ENCODE measurements around the gene CAMTA1.
"Not testable (repeated sequence)": the region's sequence is repeated elsewhere in the genome, so short reads cannot be mapped to it uniquely, and the experiment has no call there.

Gene CAMTA1

DNA sequence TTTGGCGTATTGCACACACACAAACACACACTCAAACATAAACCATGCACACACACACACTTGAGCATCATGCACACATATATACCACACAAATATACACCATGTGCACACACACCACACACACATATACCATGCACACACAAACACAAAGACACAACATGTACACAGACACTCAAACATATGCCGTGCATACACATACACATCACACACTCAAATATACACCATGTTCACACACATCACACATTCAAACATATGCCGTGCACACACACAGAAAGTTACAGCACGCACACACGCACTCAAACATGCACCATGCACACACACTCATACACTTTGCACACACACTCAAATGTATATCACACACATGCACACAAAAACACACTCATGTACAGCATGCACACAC, 361.5 kb downstream of the CAMTA1 start:
- DNase-seq (ENCODE audit: low read depth in 2 of 2) = no peak

DNA sequence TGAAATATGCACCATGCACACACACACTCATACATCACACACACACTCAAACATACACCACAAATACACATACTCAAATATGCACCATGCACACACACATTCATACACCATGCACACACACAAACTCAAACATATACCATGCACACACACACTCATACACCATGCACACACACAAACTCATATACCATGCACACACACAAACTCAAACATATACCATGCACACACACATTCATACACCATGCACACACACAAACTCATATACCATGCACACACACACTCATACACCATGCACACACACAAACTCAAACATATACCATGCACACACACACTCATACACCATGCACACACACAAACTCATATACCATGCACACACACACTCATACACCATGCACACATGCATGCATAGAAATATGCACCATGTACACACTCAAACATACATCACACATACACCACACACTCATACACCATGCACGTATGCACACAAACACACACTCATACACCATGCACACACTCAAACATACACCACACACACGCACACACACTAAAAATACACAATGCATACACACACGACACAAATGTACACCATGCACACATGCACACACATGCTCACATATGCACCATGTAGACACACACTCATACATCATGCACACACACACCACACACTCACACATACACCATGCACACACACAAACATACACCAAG, 362.5 kb downstream of the CAMTA1 start:
- DNase-seq (ENCODE audit: low read depth in 2 of 2) = not testable (repeated sequence)

DNA sequence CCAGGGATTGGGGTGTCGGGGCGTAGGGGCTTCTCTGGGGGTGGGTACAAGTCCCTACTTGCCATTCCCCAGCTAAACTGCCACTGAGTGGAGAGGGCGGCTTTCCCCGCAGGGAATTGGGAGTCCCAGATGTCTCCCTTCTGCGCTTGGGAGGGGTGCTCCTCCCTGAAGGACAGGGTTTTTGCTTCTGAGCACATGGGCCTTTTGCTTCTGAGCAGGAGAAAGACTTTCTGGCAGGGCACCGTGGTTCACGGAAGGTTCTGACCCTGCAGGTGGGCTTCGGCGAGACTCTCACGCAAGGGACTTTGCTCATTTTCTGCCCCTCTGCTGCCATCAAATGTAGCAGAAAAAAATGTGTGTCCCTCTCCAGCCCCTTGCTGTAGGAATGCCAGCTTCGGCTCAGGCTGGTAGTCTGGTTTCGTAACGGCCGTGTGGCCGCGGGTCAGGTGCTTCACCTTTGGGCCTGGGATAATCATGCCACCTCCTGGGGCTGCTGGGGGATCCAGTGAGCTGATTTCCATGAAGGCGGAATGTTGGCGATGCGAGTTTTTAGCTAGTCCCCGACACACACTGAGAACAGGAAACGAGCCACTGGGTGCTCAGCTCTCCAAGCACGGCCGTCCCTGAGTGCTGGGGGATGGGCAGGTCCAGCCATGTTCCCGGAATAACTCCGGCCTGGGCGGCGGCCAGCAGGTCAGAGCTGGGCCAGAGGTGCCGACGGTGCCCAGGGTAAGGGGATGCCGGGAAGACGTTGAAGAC, 364.0 kb downstream of the CAMTA1 start:
- no peak for DNase-seq (ENCODE audit: low read depth in 2 of 2)

DNA sequence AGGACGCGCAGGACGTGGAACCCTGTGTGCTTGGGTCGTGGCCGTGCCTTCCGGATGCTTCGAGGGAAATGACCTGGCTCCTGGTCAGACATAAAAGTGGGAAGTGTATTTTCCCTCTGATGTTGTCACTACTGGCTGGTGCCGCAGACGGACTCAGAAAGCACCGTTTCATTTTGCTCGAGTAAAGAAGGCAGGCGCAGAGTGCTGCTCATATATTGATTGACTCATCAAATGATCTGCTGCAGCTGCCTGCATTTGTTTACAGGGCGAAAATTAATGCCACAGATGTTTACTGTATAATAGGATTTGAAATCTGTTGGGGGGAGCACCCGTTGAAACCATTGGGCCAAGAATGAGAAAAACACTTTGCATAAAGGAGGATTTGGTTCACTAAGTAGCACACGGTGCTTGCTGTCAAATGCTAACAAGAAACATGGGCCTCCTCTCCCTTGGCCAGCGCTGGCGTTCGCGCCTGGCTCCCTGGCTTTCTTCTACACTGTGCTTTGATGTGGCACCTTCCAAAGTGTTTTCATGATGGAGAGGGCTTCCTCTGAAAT, 365.5 kb downstream of the CAMTA1 start:
- DNase-seq (ENCODE audit: low read depth in 2 of 2) = no peak

DNA sequence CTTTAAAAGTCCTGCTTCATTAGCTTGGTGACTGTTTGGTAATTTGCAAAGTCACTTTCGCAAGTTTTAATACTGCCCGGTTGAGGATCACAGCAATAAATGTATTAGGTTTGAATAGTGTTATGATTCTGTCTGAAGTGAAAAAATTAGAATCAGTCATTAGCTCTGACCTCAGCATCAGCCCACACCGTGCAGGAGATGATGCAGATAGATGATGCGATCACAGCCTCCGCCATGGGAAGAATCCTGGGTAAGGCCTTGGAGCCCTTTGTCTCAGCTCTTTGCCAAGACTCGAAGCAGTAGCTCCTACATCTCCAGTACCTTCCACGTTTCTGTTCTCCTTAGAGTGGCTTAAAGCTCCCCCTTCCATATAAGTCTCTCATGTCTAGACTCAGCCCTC, 366.7 kb downstream of the CAMTA1 start:
- no peak for DNase-seq (ENCODE audit: low read depth in 2 of 2)

DNA sequence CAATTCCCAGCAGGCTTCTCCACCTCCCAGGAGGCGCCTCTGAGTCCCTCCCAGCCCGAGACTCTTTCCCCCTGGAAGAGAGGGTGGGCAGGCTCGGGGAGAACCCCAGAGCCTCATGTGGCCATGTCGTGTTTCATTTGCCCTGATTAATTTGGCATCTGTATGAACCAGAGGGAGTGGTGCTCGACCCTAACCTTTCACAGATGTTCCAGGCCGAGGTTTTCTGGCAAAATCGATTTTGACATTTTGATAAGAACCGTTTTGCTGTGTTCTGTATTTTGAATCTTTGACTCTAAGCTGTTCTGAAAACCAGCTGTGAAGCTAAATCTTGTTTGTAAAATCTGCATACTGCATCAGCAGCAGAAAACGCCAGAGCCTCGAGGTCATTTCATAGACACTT, 367.4 kb downstream of the CAMTA1 start:
- DNase-seq (ENCODE audit: low read depth in 2 of 2) = no peak

DNA sequence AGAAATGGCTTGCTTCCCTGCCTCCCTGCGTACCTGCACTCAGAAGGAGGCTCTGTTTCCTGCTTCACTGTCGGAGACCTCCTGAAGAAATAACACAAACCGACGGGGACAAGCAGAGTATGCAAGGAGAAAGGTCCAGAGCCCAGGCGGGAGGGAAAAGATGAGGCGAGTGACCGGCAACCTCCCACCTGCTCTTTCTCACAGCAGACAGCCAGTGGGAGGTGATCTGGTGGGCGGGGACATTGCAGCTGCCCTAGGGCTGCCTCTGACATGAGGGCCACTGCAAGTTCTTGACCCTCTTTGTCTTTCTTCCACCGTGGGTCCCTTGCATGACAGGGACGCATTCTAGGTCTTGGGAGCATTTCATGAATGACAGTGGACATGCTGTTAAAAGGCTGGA, 368.2 kb downstream of the CAMTA1 start:
- DNase-seq (ENCODE audit: low read depth in 2 of 2) = no peak

DNA sequence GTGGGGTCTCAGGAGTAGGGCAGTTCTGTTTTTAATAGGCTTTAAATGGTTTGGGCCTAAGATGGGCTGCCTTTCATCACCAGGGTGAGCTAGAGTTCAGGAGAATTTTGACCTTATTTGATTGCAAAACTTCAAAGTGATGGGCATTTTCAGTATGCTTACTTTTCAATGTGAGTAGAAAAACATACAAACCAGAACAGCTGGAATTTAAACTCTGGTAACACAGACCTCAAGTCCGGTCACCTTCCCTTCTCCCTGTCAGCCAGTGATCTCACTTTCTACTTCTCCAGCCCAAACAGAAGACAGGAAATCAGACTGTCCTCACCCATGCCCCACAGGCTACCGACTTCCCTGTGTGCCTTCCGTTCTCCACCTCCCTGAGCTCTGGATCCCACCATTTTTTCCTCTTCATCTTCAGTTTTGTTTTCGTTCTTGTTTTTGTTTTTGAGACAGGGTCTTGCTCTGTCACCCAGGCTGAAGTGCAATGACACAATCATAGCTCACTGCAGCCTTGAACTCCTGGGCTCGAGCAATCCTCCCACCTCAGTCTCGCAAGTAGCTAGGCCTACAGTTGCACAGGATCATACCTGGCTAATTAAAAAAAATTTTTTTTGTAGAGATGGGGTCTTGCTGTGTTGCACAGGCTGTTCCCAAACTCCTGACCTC, 374.0 kb downstream of the CAMTA1 start:
- no peak for DNase-seq (ENCODE audit: low read depth in 2 of 2)

DNA sequence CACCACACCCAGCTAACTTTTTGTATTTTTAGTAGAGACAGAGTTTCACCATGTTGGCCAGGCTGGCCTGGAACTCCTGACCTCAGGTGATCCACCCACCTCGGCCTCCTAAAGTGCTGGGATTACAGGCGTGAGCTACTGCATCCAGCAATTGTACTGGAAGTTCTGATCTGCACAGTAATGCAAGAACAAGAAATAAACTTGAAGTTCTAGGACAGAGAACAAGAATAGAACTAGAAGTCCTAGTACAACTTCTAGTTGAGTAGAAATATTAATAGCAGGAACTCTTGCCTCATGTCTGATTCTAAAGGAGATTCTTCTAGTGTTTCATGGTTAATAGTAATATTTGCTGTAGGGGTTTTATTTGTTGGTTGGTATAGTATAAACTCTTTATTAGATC, 383.3 kb downstream of the CAMTA1 start:
- not testable (repeated sequence) for DNase-seq (ENCODE audit: low read depth in 2 of 2)

DNA sequence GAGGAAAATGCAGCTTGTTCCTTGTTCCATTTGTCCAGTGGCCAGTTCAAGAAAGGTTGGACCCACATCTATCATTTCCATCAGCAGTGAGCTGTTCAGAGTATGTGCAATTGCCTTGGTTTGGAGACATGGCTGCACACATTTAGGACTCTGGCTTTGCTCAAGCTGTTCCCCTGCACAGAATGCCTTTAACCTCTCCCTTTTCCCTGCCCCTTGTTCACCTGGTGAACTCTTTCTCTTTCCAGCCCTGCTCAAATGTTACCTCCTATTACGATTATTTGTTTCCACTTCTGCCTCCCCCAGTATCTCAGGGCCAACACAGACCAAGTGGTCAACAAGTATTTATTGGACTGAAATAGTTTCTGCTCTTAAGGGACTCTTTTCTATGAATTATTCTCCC, 385.9 kb downstream of the CAMTA1 start:
- DNase-seq (ENCODE audit: low read depth in 2 of 2) = no peak

DNA sequence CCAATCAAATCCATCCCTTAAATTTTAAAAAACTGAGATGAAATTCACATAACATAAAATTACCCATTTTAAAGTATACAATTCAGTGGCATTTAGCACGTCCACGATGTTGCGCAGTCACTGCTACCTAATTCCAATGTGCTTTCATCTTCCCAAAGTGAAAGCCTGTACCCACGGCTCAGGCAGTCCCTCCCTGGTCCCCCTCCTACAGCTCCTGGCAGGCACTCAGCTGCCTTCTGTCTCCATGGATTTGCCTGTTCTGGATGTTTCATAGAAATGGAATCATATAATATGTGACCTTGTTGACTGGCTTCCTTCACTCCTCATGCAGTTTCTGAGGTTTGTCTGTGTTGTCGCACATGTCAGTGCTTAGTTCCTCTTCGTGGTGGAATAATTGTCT, 386.3 kb downstream of the CAMTA1 start:
- no peak for DNase-seq (ENCODE audit: low read depth in 2 of 2)

DNA sequence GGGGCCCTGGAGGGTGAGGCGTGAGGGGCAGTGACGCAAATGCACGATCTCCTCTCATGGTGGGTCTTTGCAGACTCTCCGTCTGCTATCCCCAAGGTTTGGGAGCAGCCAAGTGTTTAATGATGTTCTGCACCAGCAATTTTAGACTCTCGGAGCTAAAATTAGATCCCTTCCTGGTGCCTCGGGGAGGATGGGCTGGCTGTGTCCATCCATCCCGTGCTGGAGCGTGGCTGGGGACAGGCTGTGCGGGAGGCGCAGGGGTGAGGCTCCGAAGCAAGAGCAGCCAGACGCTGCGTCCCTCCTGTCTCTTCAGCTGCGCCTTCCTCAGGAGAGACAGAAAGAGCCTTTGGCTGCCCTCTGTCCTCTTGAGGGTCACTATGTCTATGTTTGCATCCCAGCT, 387.6 kb downstream of the CAMTA1 start:
- no peak for DNase-seq (ENCODE audit: low read depth in 2 of 2)

DNA sequence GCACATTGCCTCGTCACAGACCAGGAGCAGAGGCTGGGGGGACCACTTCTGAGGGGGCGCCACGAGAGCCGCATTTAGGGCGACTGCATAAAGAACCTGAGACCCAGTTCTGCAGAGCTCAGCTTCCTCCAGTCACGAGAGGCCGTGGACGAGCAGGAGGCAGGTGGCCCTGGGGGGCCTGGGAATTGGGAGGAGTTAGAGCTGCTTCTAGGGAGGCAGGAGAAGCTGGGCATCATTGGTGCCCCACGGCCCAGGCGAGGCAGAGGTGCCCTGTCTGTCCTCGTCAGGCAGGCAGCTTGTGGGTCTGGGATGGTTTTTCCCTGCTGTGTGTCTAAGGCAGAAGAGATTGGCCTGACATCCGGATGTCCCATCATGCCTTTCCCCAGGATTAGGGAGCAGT, 389.3 kb downstream of the CAMTA1 start:
- no peak for DNase-seq (ENCODE audit: low read depth in 2 of 2)

DNA sequence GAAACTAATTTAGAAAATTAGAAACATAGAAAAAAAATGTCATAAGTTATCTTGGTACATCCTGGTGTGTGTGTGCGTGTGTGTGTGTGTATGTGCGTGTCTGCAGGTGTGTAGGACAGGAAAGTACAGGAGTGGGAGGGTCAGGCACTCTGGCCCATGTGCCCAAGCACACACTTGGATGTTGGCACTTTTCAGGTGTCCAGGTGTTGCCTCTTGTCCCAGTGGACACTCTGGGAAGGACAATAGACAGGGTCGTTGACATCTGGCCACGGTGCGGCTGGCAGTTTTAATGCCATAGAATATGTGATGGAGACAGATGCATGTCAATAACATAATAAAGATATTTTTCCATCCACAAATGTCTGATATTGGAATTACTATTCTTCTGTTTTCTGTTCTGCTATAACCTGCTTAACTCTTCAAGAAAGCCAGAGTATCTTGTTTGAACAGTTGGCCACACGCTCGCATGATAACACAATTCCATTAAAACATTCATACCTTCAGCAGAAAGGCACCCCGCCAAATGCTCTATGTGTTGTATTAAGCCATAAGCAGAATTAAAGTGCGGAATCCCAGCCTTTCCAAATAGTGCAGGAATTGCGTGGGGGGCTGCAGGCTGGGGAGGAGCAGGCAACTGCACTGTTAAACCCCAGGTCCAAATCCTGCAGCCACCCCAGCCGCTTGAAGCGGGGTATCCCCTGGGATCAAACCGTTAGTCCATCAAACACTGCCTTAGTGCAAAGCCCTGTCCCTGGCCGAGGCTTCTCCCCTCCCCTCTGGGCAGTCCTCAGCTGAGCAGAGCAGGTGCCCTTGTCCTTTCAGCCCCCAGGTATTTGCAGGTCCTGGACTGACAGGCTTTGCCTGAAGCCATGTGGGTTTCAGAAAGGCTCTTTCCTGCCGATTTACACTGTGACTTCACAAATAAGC, 390.0 kb downstream of the CAMTA1 start:
- DNase-seq (ENCODE audit: low read depth in 2 of 2) = no peak

DNA sequence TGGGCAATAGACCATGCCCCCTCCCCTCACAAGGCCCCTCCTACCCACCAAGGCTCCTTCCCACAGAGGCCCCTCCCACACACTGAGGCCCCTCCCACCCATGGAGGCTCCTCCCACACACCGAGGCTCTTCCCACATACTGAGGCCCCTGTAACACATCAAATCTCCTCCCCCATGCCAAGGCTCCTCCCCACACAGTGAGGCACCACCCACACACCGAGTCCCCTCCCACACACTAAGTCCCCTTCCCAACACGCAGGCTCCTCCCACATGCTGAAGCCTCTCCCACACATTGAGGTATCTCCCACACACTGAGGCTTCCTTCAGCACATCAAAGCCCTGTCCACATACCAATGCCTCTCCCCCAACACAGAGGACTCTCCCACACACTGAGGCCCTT, 391.8 kb downstream of the CAMTA1 start:
- DNase-seq (ENCODE audit: low read depth in 2 of 2) = no peak

DNA sequence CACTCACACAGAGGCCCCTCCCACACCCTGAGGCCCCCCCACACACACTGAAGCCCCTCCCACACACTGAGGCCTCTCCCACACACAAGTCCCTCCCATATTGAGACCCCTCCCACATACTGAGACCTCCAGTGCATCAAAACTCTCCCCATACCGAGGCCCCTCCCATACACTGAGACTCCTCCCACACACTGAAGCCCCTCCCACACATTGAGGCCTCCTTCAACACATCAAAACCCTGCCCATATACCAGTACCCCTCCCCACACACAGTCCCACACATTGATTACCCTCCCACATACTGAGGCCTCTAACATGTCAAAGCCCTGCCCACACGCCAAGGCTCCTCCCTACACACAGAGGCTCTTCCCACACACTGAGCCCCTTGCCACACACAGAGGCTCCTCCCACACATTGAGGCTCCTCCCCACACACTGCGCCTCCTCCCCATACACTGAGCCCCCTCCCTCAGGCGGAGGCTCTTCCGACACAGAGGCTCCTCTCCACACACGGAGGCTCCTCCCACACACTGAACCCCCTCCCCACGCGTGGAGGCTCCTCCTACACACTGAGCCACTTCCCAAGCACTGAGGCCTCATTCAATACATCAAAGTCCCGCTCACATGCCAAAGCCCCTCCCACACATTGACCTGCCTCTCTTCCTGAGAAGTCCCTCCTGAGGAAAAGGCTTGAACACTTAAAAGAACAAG, 392.3 kb downstream of the CAMTA1 start:
- DNase-seq (ENCODE audit: low read depth in 2 of 2) = no peak

DNA sequence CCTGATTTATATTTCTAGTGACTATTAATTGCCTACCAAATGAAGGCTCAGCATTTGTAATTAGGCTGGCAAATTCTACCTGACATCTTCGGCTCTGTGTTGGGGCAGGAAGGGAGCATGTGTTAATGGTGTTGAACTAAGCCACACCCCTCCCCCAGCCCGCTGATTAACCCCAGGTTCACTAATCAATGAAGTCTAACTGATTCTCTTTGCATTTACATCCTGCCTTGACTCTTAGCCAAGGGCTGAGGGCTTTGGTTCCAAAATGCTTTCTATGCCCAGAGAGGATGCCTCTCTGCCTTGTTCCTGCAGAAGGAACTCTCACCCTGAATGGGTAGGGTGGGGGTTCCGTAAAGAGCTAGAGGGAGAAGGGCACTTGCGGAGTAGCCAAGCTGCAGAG, 393.1 kb downstream of the CAMTA1 start:
- DNase-seq (ENCODE audit: low read depth in 2 of 2) = no peak

DNA sequence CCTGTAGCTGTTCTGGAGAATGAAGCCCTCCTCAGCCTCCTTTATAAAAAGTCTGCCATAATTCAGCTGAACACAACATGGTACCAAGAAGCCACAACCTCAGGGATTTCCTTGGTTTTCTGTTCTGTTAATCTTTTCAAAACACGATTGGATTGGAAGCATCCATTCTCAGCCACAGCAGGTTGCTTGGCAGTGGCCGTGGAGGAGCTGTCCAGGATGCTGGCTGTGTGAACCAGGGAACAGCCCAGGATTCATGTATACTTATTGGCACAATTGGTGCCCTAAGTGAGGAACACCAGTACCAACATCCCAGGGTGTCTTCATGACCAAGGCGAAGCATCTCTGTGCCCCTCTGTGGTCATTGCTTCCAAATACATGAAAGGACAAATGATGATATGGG, 393.5 kb downstream of the CAMTA1 start:
- no peak for DNase-seq (ENCODE audit: low read depth in 2 of 2)

DNA sequence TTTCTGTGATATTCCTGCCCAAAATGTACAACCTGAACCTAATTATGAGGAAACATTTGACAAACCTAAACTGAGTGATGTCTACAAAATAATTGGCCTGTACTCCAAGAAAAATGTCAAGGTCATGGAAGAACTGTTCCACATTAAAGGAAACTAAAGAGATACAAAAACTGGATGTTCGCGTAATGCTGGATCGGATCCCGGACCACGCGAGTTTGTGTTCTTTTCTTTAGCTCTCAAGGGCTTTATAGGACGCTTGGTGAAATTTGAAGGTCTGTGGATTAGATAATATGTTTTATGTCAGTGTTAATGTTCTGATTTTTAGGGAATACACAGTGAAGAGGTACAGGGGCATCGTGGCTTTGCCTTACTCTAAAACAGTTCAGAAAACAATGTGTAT, 400.5 kb downstream of the CAMTA1 start:
- no peak for DNase-seq (ENCODE audit: low read depth in 2 of 2)

DNA sequence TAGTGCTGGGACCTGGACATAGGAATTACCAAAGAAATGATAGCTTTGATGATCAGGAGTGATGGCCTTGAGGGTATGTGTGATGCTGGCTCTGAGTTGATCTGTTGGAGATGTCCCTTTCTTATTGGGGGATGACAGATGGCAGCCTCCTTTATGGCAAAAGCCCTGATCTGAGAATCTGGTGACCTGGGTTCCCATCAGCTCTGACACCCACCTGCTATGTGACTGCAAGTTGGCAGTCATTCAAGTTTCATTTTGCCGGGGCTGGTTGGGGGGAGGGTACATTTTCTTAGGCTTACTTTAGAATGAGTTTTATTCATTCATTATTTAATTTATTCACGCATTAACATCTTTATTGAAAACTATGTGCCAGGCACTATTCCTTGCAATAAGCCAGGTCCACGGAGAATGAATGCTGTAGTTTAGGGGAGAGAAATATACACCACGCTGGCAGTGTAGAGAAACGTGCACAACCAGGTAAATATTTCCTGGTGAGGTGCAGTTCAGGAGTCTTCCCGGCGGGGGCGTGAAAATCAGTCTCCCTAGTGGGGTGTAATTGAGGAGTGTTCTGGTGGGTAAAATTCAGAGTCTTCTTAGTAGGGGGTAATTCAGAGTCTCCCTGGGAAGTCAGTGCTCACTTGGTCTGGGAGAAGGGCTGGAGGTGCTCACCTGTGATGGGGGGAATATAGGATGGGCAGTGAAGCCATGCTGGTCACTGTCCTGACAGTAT, 401.3 kb downstream of the CAMTA1 start:
- no peak for DNase-seq (ENCODE audit: low read depth in 2 of 2)
